K562 (cell line): ENCODE results near the gene VMP1. TPM values are rescaled to one million over a fixed set of nuclear protein-coding genes. Genes with fewer than 3 reads are reported as not detected.

Source experiments
- ATAC-seq: fragments of 200-7000 bp; cut with Tn5 transposase; 3 replicates; pipeline ENCODE4 v1.9.1; 2020; ENCODE audit warnings: moderate library complexity
- BruUV-seq: library from RNA; stranded (reverse); fragments of 400-500 nt; replicated peaks from 2 replicates; lab custom pipeline; 2021; lab: Mats Ljungman, UMichigan
- CTCF ChIA-PET: fragments of 300-600 bp; formaldehyde crosslinking; extraction: SDS; loops from one replicate; lab custom pipeline; 2021; ENCODE audit warnings: low intra/inter-chr PET ratio; lab: Yijun Ruan, JAX
- POLR2A ChIA-PET: fragments of 300-600, 350-650 bp; sonication (Branson Sonifier 250); formaldehyde crosslinking; extraction: SDS; loops from one replicate; lab custom pipeline; 2021; ENCODE audit warnings: antibody characterized with exemption, inconsistent platforms; lab: Yijun Ruan, JAX
- DNase-seq, 4 experiments: peaks; one replicate each; pipeline versions ENCODE4 v3.0.0 to v3.0.0-alpha.2; 2011 to 2018; ENCODE audit warnings: low spot score in 3 of 4, mixed read lengths in 3 of 4; ENCODE audit errors: extremely low read depth in 1 of 4
- FAIRE-seq: peaks from 2 replicates; lab custom pipeline; 2011; peaks lifted over from hg19 to GRCh38; lab: Jason Lieb, UNC
- H2AFZ ChIP-seq: 2 replicates; pipeline ENCODE4 v1.6.0; 2011; ENCODE audit warnings: low read depth, low read length, control low read depth, inconsistent platforms
- H3K27ac ChIP-seq: fragments of 200-600 bp; 3 replicates; pipeline ENCODE4 v1.8.0; 2011; ENCODE audit warnings: low read depth, mild to moderate bottlenecking, control low read depth, inconsistent platforms, low read length, moderate library complexity, mixed read lengths; ENCODE audit errors: extremely low read depth
- H3K27me3 ChIP-seq, 2 experiments: fragments of 300-600 bp in 1 of 2; 2 replicates in 1 of 2; 3 replicates in 1 of 2; pipeline versions ENCODE4 v1.6.0 to v1.8.0; 2011; ENCODE audit warnings: inconsistent platforms in 2 of 2, low read length in 2 of 2, mild to moderate bottlenecking in 1 of 2, mixed read lengths in 1 of 2, moderate library complexity in 1 of 2; ENCODE audit not compliant: control insufficient read depth in 2 of 2, insufficient read depth in 2 of 2
- H3K36me3 ChIP-seq: fragments of 300-600 bp; 3 replicates; pipeline ENCODE4 v1.8.0; 2011; ENCODE audit warnings: mild to moderate bottlenecking, low read length, inconsistent platforms; ENCODE audit not compliant: control insufficient read depth, insufficient read depth
- H3K4me1 ChIP-seq, 2 experiments: fragments of 200-600 bp in 1 of 2; replicated peaks in 1 of 2; 2 replicates in 1 of 2; 3 replicates in 1 of 2; pipeline versions ENCODE4 v1.5.1 to v1.8.0; 2011; ENCODE audit warnings: inconsistent platforms in 2 of 2, low read length in 2 of 2, mild to moderate bottlenecking in 1 of 2, mixed read lengths in 1 of 2, moderate library complexity in 1 of 2; ENCODE audit not compliant: control insufficient read depth in 2 of 2, insufficient read depth in 2 of 2
- H3K4me2 ChIP-seq: 2 replicates; pipeline ENCODE4 v1.6.1; 2011; ENCODE audit warnings: low read length, control low read depth, inconsistent platforms, mixed read lengths; ENCODE audit not compliant: insufficient read depth
- H3K4me3 ChIP-seq: fragments of 200-600 bp; sonication (generic), shearing (Covaris generic); 2 replicates; pipeline ENCODE4 v1.5.1; 2016; ENCODE audit warnings: control low read depth, inconsistent platforms
- H3K79me2 ChIP-seq: fragments of 200-600 bp; 3 replicates; pipeline ENCODE4 v1.8.0; 2011; ENCODE audit warnings: low read length, inconsistent platforms; ENCODE audit not compliant: control insufficient read depth, insufficient read depth
- H3K9ac ChIP-seq, 2 experiments: 2 replicates each; pipeline versions ENCODE4 v1.6.0 to v1.6.1; 2011; ENCODE audit warnings: low read depth in 2 of 2, low read length in 2 of 2, control low read depth in 1 of 2, inconsistent platforms in 1 of 2, mild to moderate bottlenecking in 1 of 2, mixed read lengths in 1 of 2; ENCODE audit not compliant: insufficient read depth in 1 of 2
- H3K9me1 ChIP-seq: one replicate; pipeline ENCODE4 v1.6.0; 2011; ENCODE audit warnings: inconsistent platforms, mild to moderate bottlenecking, low read length, moderate library complexity; ENCODE audit not compliant: control insufficient read depth, insufficient read depth
- H3K9me3 ChIP-seq: replicated peaks from 2 replicates; pipeline ENCODE4 v1.5.1; 2011; ENCODE audit warnings: low read depth, low read length, inconsistent platforms; ENCODE audit not compliant: control insufficient read depth, insufficient read depth
- H4K20me1 ChIP-seq: replicated peaks from 2 replicates; pipeline ENCODE4 v1.6.1; 2011; ENCODE audit warnings: low read length, inconsistent platforms, mixed read lengths; ENCODE audit not compliant: control insufficient read depth, insufficient read depth
- ATF7 ChIP-seq: fragments of 450-650 bp; IDR thresholded peaks from 2 replicates; pipeline ENCODE4 v1.7.1; 2014; ENCODE audit warnings: mild to moderate bottlenecking, moderate library complexity
- ELF4 ChIP-seq: fragments of 450-650 bp; formaldehyde crosslinking; IDR thresholded peaks from 2 replicates; pipeline ENCODE4 v1.4.0; 2022; ENCODE audit warnings: missing genetic modification characterization
- HCFC1 ChIP-seq: IDR thresholded peaks from 2 replicates; pipeline ENCODE4 v1.6.1; 2012; ENCODE audit warnings: low read depth, low read length, improper control_type of control experiment
- ID3 ChIP-seq, 2 experiments: fragments of 250-450 bp in 1 of 2; fragments of 450-650 bp in 1 of 2; sonication (Bioruptor Pico) in 1 of 2; IDR thresholded peaks; 2 replicates each; pipeline versions ENCODE4 v1.6.1 to v1.8.0; 2016 to 2021; ENCODE audit warnings: mild to moderate bottlenecking in 2 of 2, moderate library complexity in 2 of 2, missing compliant biosample characterization in 1 of 2, missing genetic modification characterization in 1 of 2
- NR2C1 ChIP-seq, 2 experiments: fragments of 450-650 bp; IDR thresholded peaks; 2 replicates each; pipeline ENCODE4 v1.6.1; 2017; ENCODE audit warnings: mild to moderate bottlenecking in 2 of 2, antibody characterized with exemption in 1 of 2, inconsistent platforms in 1 of 2, missing compliant biosample characterization in 1 of 2, missing genetic modification characterization in 1 of 2
- NR2F6 ChIP-seq: fragments of 450-650 bp; formaldehyde crosslinking; IDR thresholded peaks from 2 replicates; pipeline ENCODE4 v1.4.0; 2020; ENCODE audit warnings: mild to moderate bottlenecking
- RB1 ChIP-seq: fragments of 450-650 bp; IDR thresholded peaks from 2 replicates; pipeline ENCODE4 v1.6.1; 2017; ENCODE audit warnings: low read depth, mild to moderate bottlenecking
- RUNX1 ChIP-seq: sonication (generic); IDR thresholded peaks from 2 replicates; pipeline ENCODE4 v1.6.1; 2016; ENCODE audit warnings: antibody characterized with exemption, low read depth
- ZNF134 ChIP-seq: fragments of 250-450 bp; sonication (Bioruptor Pico); conservative IDR thresholded peaks from 2 replicates; pipeline ENCODE4 v1.4.0; 2020
- ZNF444 ChIP-seq: fragments of 250-450 bp; sonication (Bioruptor Pico); IDR thresholded peaks from 2 replicates; pipeline ENCODE4 v1.4.0; 2020; ENCODE audit warnings: mild to moderate bottlenecking, moderate library complexity
- WGBS: fragments of 100-300 bp; shearing (Covaris generic); methylation state at CpG from one replicate; pipeline ENCODE4 v1.1.6; 2016; ENCODE audit warnings: low coverage, mixed read lengths; ENCODE audit not compliant: insufficient coverage; ENCODE audit errors: missing lambda C conversion rate; 5-methylcytosine and 5-hydroxymethylcytosine counted together
- in situ Hi-C: fragments of 300-500 bp; cut with MboI; formaldehyde crosslinking; loops from 4 replicates; pipeline ENCODE4 v1.15.0; 2018; ENCODE audit warnings: inconsistent platforms, mixed read lengths
- intact Hi-C: fragments of 100-400 bp; cut with micrococcal nuclease; formaldehyde crosslinking; loops from 2 replicates; pipeline ENCODE4 v1.14.2; 2022
- polyA plus RNA-seq, 8 experiments: library from polyadenylated mRNA; depleted of rRNA in 4 of 8; stranded (reverse) in 5 of 8; unstranded in 3 of 8; fragments of >200 nt; fragmentation: Nextera tagmentation in 2 of 8; fragmentation: Illumina TruSeq in 1 of 8; extraction: Ambion mirVana in 2 of 8; extraction: Trizol in 1 of 8; gene quantifications; 2 replicates each; pipeline versions ENCODE4 v1.2.1 to v1.2.3, GENCODE V29; 2011 to 2014; ENCODE audit warnings: inconsistent platforms in 1 of 8, missing spikeins in 1 of 8
- total RNA-seq, 7 experiments: library from RNA; depleted of rRNA in 6 of 7; stranded (reverse); fragments of >200 nt in 6 of 7; fragmentation: Illumina TruSeq in 2 of 7; extraction: Trizol in 2 of 7; gene quantifications; 2 replicates each; pipeline versions ENCODE4 v1.2.1 to v1.2.3, GENCODE V29; 2011 to 2021; ENCODE audit warnings: low replicate concordance in 1 of 7
- TF ChIP-seq, protein P1 (sequence below): sonication (generic); formaldehyde crosslinking; IDR thresholded peaks from 2 replicates; pipeline ENCODE4 v1.8.0; 2022; ENCODE audit warnings: mild to moderate bottlenecking, missing genetic modification reagents

Gene VMP1
- total and polyA plus RNA-seq, 9 of the 15 experiments (the other 6 are each of a cell fraction or from before 2014, with no cell fraction given): 123 to 304 (median 151) TPM

- no TSS peak for BruUV-seq
- Histone ChIP-seq H3K9me3 (no peaks in the 10 kb centered on the region), H3K27ac (no peak overlapping the region), H3K4me2 (no peak overlapping the region), H3K9me1 (no peaks in the 10 kb centered on the region), H3K4me3 (no peak overlapping the region), H3K9ac (no peak overlapping the region), H3K4me1 (no peaks in the 10 kb centered on the region), H2AFZ (no peak overlapping the region), H4K20me1 (no peaks in the 10 kb centered on the region), H3K36me3 (peaks cover 34% of the 10 kb centered on the region), H3K79me2 (no peaks in the 10 kb centered on the region), H3K27me3 (no peaks in the 10 kb centered on the region)
- POLR2A ChIA-PET: interaction anchor here (0.6 kb wide), 1 partner anchor 200 kb away, joined by 4 read pairs; no protein-coding TSS in a partner anchor
- intact Hi-C loops: no loop called here
- CTCF ChIA-PET: no interaction called here
- no peak for ATAC-seq
- no peak for FAIRE-seq
- in situ Hi-C loops: no loop called here
- no peak for TF ChIP-seq ID3 (CRISPR knock-in tag; IDR thresholded peaks at IDR 0.05)
- TF ChIP-seq ID3 (tag; IDR thresholded peaks at IDR 0.05): no peak
- 83% methylated on average over 3 of the region's 3 CpGs for WGBS
- DNase-seq: no peak
Measured at GRCh38 chr17:59812139-59812538, 104.7 kb downstream of the VMP1 start.

- in situ Hi-C loops: no loop called here
- H3K27ac ChIP-seq: no peak overlapping the region
Measured at GRCh38 chr17:59814276-59814675, 106.8 kb downstream of the VMP1 start.

More at GRCh38 chr17:59814276-59814675, 106.8 kb downstream of the VMP1 start:
- POLR2A ChIA-PET: interaction anchor here (0.5 kb wide), 1 partner anchor 68 kb away, joined by 4 read pairs; no protein-coding TSS in a partner anchor
- no peak for DNase-seq
- H3K4me3 ChIP-seq: no peak overlapping the region
- intact Hi-C loops: no loop called here
- H3K9me3 ChIP-seq: no peaks in the 10 kb centered on the region
- H3K9me1 ChIP-seq: no peaks in the 10 kb centered on the region
- TF ChIP-seq NR2C1 (IDR thresholded peaks at IDR 0.05): no peak
- no peak for TF ChIP-seq NR2C1 (tag; IDR thresholded peaks at IDR 0.05)
- TF ChIP-seq HCFC1: no peak
- TF ChIP-seq RB1: no peak
- no peak for TF ChIP-seq ELF4 (CRISPR knock-in tag)
- no peak for TF ChIP-seq RUNX1
- TF ChIP-seq NR2F6 (CRISPR knock-in tag): no peak
- TF ChIP-seq ZNF134 (CRISPR knock-in tag): no peak
- no peak for TF ChIP-seq ATF7
- TF ChIP-seq ZNF444: no peak
- TF ChIP-seq, protein P1, sequence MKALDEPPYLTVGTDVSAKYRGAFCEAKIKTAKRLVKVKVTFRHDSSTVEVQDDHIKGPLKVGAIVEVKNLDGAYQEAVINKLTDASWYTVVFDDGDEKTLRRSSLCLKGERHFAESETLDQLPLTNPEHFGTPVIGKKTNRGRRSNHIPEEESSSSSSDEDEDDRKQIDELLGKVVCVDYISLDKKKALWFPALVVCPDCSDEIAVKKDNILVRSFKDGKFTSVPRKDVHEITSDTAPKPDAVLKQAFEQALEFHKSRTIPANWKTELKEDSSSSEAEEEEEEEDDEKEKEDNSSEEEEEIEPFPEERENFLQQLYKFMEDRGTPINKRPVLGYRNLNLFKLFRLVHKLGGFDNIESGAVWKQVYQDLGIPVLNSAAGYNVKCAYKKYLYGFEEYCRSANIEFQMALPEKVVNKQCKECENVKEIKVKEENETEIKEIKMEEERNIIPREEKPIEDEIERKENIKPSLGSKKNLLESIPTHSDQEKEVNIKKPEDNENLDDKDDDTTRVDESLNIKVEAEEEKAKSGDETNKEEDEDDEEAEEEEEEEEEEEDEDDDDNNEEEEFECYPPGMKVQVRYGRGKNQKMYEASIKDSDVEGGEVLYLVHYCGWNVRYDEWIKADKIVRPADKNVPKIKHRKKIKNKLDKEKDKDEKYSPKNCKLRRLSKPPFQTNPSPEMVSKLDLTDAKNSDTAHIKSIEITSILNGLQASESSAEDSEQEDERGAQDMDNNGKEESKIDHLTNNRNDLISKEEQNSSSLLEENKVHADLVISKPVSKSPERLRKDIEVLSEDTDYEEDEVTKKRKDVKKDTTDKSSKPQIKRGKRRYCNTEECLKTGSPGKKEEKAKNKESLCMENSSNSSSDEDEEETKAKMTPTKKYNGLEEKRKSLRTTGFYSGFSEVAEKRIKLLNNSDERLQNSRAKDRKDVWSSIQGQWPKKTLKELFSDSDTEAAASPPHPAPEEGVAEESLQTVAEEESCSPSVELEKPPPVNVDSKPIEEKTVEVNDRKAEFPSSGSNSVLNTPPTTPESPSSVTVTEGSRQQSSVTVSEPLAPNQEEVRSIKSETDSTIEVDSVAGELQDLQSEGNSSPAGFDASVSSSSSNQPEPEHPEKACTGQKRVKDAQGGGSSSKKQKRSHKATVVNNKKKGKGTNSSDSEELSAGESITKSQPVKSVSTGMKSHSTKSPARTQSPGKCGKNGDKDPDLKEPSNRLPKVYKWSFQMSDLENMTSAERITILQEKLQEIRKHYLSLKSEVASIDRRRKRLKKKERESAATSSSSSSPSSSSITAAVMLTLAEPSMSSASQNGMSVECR (CRISPR knock-in tag): no peak
- H3K36me3 ChIP-seq: peaks cover 34% of the 10 kb centered on the region
- H3K4me1 ChIP-seq: no peaks in the 10 kb centered on the region; a peak in 1 of 5 replicates
- H3K9ac ChIP-seq: no peak overlapping the region
- H3K27me3 ChIP-seq: no peaks in the 10 kb centered on the region
- H4K20me1 ChIP-seq: no peaks in the 10 kb centered on the region
- H3K4me2 ChIP-seq: no peak overlapping the region
- no peaks in the 10 kb centered on the region for H3K79me2 ChIP-seq
- no TSS peak for BruUV-seq
- CTCF ChIA-PET: no interaction called here
- no peak overlapping the region for H2AFZ ChIP-seq
- ATAC-seq: no peak
- 82% methylated on average over 1 of the region's 1 CpG for WGBS
- FAIRE-seq: no peak
